Inflammatory macrophage treated with lipopolysaccharide for 1 hour (primary cell): ENCODE measurements around the gene DYNLT3.

Source experiments
- DNase-seq, 2 donors: peaks; one replicate each; pipeline ENCODE4 v3.0.0-alpha.2; 2020 to 2022

The DYNLT3 gene

DNA sequence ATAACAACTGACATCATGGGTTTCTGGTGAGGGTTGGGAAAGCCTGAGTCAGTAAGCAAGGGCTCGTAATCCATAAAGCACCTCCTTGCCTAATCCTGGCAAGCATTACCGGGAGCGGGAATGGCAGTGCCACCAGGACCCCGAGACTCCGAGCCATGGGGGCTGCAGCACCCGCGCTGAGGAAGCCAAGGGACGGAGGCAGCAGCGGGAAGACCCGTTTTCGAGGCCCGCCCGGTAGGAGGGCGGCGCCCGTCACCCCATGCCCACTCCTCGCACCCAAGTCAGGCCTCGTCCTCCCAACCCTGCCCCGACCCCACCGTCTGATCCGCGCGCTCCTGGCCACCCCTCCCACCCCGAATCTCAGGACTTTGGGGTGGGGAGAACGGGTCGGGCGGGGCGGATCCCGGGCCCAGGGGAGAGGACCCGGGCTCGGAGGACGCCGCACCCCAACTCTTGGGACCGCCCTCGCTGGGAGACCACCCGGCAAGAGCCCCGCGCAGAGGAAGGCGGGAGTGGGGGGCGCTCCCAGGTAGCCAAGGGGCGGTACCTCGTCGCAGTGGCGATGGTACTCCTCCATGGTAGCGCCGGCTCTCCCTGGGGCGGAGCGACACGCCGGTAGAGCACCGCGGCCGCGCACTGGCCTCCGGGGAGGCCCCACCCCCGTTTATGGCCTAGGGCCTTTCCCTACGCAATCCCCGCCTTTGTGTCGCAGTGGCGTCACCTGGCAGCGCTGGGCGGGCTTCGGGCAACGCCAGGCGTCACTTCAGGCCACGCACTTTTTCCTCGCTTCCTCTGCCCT, at the start of gene DYNLT3:
DYNLT3 (minus strand) TSS at position 638 of the 799 bp plus-strand sequence; CDS start at position 577, 61 bp downstream.
- peak; percentile 76 to 77 for DNase-seq

DNA sequence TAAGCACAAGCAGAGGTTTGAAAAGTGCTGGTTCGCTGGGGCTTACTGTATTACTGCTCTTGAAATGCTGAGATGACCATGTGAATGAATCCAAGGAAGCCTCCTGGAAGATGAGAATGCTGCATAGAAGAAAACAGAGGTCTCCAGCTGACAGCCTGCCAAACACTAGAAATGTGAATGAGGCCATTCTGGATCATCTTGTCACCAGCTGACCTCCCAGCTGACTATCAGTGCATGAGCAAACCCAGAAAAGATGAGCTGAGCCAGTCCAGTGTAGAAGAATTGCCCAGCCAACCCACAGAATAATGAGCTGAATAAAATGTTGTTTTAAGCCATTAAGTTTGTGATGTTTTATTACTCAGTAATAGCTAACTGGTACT, 49.1 kb upstream of the DYNLT3 start:
- DNase-seq = no peak

DNA sequence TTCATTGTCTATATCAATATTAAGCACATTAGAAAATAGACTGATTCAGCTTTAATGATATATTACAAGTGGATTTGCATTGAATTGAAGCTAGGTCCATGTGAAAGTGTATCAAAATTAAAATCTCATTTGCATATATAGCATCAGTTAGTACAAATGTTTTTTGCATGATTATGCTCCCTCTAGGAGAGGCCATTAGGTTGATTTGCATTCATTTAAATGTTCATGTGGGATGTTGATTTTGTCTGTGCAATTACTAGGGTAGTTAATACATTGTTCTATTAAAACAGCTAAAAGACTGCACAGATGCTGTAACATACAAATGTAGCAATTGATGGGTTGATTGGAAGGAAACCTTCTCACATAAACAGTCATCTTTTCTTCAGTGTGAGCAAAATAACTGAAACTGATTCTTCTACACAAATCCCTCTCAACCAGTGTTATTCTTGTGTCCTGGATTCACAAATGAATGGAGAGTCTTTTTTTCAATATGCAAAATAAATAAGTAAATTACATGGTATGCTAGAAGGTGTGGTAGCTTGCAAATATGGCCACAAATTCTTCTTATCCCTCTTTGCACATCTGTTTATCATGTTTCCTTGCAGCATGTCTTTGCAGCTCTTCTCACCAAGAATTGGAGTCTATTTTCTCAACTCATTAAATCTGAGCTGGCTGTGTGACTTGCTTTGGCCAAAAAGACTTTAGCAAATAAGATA, 48.6 kb upstream of the DYNLT3 start:
- no peak for DNase-seq

GRCh38 chrX:37894725-37895124, 47.4 kb upstream of the DYNLT3 start:
- DNase-seq = no peak

DNA sequence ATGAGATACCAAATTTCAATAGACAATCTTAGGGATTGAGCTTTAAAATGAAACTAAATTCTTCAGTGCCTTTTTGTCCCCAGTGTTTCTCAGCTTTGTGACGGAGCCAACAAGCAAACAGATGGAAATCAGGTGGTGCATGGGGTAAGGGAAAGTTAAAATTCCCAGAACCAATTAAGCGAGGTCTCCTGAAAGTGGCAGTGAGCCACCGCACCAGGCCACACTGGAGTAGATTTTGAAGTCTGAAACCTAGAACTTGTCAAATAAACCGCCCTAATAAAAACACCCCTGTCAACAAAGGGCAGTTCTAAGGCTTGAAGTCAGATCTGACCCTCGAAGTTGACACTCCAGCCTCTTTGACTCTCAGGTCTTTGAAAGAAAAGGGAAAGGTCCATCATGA, 40.6 kb upstream of the DYNLT3 start:
- no peak for DNase-seq

DNA sequence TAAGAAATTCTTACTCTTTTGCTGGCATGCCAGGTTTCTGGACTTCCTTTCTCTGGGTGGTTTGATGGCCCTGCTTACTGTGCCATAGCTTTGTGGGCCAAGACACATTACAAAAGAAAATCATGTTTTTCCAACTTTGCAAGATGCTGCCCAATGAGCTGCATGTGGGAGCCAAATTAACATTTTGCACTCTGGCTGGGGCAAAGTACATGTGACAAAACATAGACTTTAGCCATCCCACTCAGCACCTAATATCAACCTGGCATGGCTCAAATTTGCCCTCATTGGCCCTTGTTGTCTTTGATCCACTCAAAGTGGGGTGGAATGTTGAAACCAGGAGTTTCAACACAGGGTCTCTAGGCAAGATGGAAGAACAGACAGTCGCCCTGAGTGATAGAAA, 40.0 kb upstream of the DYNLT3 start:
- no peak for DNase-seq

- DNase-seq = no peak
These were observed 35.8 kb upstream of the DYNLT3 start for GRCh38 chrX:37883196-37883595.

DNA sequence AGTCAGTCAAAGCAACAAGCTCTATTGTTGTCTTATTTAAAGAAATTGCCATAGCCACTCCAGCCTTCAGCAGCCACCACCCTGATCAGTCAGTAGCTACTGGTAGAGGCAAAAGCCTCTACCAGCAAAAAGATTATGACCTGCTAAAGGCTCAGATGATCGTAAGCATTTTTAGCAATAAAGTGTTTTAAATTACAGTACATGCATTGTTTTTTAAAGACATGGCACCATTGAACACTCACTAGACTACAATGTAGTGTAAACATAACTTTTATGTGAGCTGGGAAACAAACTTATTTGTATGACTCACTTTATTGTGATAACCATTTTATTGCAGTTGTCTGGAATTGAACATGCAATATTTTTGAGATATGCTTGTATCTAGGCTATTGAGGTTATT, 32.3 kb upstream of the DYNLT3 start:
- DNase-seq = no peak

GRCh38 chrX:37876716-37877115, 29.3 kb upstream of the DYNLT3 start:
- no peak for DNase-seq

DNA sequence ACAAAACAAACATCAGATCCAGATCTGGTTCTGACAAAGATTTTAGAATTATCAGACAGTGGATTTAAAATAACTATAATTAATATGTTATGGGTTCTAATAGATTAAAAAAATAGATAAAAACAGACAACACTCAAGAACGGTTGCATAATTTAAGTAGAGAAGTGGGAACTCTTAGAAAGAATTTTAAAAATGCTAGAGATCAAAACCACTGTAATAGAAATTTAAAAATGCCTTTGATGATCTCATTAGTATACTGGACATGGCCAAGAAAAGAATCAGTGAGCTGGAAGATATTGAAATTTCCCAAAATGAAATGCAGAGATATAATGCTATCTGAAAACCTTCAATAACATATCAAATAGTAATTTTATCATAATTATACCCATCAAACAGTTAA, 28.3 kb upstream of the DYNLT3 start:
- no peak for DNase-seq

DNA sequence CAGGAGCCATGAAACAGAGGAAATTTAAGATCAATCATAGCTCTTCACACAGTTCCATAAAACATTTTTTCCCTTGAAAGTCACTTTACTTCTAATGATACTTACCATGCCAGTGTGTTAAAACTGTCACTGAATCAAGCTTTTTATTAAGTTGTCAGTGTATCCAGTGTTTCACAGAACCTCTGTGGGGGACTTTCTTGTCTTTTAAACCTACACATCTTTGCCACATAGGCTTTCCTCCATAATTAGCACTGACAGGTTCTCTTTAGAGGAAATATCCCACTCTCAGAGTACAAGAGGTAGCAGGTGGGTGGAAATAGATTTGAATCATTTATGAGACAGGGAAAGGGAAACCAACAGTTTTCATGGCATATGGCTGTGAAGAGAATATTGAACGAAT, 25.8 kb upstream of the DYNLT3 start:
- no peak for DNase-seq

- DNase-seq = no peak
These were observed 24.9 kb upstream of the DYNLT3 start for GRCh38 chrX:37872303-37872655.

- DNase-seq = no peak
These were observed 24.4 kb upstream of the DYNLT3 start for GRCh38 chrX:37871626-37872302.

GRCh38 chrX:37867536-37868153, 20.3 kb upstream of the DYNLT3 start:
- peak; percentile 1 to 22 for DNase-seq

DNA sequence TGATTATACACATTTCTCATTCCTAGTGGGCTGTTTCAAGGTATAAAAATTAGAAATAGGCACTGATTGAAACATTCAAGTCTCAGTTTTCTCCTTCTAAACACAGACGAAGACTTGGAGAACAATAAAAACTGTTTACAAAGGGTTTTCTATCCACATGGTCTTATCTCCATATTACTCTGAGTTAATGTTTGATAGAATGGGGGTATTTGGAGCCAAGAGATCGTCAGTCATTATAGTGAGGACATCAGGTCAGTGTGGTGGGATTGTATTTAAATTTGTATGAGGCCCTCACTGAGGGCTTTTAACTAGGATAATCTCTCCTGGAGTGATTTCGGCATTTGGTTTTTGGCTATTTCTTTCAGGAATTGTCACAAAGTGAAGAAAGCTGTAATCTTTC, 16.4 kb upstream of the DYNLT3 start:
- no peak for DNase-seq

- DNase-seq = no peak
These were observed 15.5 kb upstream of the DYNLT3 start for GRCh38 chrX:37862851-37863250.

DNA sequence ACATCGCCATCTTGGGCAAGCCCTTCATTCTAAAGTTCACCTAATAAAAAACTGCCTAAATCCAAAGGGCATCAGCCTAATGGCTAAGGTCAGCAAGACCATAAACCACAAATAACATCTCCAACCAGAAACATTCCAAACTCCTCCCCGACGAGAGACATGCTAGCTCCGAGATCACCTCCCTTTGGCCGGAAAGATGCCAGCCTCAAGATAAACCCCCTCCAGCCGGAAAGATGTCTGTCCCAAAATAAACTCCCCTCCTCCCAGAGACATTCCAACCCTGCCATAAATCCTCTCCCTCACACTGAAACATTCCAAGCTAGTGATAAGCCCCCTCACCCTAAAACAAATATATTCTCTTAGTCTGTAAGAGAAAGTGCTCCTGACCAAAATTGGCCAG, 13.3 kb upstream of the DYNLT3 start:
- no peak for DNase-seq

DNA sequence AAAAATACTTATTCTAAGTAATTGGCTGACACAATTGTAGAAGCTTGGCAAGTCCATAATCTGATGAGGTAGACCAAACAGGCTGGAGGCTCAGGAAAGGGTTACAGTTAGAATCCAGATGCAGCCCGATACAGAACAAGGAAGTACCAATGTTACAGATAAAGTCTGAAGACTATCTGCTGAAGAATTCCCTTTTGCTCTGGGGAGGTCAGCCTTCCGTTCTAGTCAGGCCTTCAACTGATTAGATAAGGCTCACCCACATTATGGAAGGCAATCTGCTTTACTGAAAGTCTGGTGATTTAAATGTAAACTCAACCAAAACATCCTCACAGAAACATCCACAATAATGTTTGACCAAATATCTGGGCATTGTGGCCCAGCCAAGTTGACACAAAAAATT, 7.4 kb upstream of the DYNLT3 start:
- no peak for DNase-seq

DNA sequence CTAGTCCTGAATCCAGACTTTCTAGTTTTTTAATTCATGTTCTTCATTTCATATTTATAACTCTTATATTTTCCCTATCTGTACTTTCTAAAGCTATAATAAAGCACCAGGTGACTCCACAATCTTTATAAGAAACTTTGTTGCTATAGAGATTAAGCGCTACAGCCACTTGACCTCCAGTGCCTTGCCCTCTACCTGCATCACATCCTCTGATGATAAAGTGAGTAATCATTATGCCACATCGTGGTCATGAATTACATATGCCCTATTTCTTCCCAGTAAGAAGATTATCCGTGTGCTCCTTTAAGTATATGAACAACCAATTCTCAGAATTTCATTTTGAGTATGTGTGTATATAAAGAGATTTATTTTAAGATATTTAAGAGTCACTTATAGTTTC, 6.8 kb upstream of the DYNLT3 start:
- DNase-seq = no peak

DNA sequence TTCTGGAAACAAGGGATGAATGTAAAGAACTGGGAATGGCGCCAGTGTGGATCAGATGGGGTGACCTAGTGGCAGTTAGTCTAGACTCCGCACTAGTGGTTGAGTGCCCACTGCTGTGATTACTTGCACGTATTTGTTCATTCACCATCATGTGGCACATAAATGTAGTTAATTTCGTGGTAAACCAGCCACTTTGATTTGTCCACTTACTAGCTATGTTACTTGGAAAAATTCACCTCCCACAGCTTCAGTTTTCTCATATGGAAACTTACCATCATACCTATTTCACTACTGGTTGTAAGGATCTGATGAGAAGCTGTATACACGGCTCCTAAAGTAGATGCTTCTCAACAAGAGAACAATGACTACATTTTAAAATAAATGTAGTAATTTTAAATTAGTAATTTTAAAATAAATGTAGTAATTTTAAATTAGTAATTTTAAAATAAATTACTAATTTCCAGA, 394 bp upstream of the DYNLT3 start:
- no peak for DNase-seq

DNA sequence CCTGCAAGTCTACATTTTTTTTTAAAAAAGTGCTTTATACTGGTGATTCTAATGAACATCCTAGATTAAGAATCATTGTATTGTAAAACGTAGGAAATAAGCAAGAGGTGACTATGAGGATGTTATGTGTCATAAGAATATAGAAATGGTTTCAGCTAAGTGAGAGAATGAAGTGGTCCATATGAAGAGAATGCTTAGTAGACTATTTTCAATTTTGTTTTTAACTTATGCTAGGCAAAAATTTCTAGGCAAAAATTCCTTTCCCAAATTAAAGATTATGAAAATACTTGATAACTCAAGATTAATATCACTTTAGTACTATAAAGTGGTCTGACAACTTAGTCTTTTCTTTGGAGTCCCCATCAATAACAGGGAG, 825 bp downstream of the DYNLT3 start:
- DNase-seq = no peak

DNA sequence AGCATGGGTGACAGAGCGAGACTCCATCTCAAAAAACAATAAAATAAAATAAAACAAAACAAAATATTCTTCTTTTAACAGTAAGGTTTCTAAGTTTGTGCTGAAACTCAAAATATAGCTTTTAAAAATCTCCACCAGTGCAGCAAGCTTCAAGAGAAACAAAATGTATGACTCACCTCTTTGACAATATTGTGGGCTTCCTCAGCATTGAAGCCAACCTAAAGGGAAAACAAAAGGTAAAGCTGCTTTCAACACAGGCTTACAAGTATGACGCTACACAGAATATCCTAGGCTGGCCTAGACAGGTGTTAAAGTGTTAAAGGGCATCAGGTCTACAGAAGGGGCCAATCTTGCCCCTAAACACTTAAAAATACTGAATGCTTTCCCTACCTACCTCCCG, 1.2 kb downstream of the DYNLT3 start:
- no peak for DNase-seq

DNA sequence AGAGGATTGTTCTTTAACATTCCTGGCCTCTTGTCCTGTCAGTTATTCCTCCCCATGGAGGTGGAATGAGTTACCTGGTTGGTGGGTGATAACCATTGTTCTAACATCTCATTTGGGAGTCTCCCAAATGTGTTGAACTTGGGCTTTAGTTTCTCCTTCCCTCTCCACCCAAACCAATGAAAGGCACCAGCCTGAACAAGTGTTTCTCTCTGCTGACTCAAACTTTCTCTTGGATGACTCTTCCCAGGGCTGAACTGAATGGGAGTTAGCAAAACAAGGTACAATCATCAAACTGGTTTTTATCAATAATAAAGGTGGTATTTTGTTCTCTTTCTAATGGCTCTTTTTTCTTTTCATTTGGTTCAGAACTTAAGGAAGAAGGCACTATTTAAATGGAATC, 2.7 kb downstream of the DYNLT3 start:
- DNase-seq = no peak

DNA sequence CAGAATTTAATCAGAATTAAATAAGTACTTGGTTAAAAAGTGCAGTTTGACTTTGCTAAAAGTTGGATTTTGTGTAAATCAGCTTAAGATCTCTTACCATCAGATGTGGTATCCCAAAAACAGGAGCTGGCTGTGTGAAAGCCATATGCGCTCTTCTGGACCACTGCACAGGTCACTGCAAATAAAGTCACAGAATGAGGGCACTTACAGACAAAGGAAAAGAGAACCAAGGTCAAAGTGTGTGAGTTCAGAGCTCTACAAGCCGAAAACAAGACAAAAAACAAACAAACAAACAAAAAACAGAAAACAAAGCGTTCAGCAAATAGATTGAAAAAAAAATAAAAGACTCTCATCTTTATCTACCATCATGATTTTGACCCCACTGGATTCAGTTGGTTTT, 6.4 kb downstream of the DYNLT3 start:
- DNase-seq = no peak
